SH-SY5Y (cell line): Measurements from ENCODE around the gene FYN.

Experiments used
- GATA2 ChIP-seq: IDR thresholded peaks from 2 replicates; pipeline ENCODE4 v1.6.1; 2011; ENCODE audit warnings: mild to moderate bottlenecking, low read depth, low read length
- GATA3 ChIP-seq: IDR thresholded peaks from 2 replicates; pipeline ENCODE4 v1.6.1; 2011; ENCODE audit warnings: low read depth, mild to moderate bottlenecking, low read length, moderate library complexity

GRCh38 chr6:111922454-111923297 is 49.4 kb upstream of the FYN start:
- TF ChIP-seq GATA3 (no peak), GATA2 (no peak)
